Measurements from ENCODE around the gene MS4A6A. TPM values are rescaled to one million over a fixed set of nuclear protein-coding genes. Genes with fewer than 3 reads are reported as not detected.

The MS4A6A gene, protein sequence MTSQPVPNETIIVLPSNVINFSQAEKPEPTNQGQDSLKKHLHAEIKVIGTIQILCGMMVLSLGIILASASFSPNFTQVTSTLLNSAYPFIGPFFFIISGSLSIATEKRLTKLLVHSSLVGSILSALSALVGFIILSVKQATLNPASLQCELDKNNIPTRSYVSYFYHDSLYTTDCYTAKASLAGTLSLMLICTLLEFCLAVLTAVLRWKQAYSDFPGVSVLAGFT
- total RNA-seq = not detected in 2 replicates

DNA sequence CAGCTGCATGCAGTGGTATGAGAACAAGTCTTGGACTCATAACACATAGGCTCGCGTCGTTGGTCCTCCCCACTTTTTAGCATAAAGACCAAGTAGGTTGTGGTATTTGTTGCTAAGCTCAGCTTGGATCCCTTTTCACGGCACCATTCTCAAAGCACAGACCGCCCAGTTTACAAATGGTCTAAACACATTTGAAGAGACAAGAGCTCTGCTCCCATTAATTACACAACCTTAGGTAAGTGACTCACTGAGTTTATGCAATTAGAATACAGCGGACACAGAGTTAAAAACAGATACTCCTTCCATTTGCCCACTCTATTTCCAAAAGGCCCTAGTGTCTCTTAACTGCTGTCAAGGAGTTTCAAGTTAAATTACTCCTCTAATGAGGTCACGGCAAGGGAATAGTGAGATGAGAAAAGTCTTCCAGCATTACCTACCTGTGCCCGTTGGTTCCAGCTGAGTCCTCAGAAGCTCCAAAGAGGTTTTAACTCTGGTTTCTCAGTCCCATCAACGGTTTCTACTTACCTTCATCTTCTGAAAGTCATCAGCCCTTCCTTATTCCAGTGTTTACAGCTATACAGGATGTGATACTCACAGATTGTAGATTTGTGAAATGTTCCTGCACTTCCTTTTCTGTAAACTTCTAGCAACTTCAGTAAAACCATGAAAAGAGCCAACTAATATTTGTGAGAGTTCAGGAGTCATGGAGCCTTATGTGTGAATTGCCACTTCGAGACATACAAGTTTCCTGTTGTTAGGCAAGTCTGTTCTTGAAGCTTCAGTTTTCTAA lies at the start of gene MS4A6A:
Gene MS4A6A, minus strand, starts transcription at position 543 of the 790 bp plus-strand sequence. CDS start 1,356 bp downstream, outside the sequence.

Other genes starting within 250 kb of the MS4A6A start
- gene OOSP1, start 244.7 kb downstream of the MS4A6A start, total RNA-seq = not detected in 2 replicates
- gene OOSP4A, start 219.1 kb downstream of the MS4A6A start, total RNA-seq = not detected in 2 replicates
- not detected in 2 replicates for gene OOSP4B, start 165.9 kb downstream of the MS4A6A start, total RNA-seq
- gene OOSP2, start 142.7 kb downstream of the MS4A6A start, total RNA-seq = not detected in 2 replicates
- not detected in 2 replicates for gene MS4A3, start 126.4 kb downstream of the MS4A6A start, total RNA-seq
- not detected in 2 replicates for gene MS4A2, start 94.4 kb downstream of the MS4A6A start, total RNA-seq
- not detected in 2 replicates for gene MS4A4E, start 60.1 kb upstream of the MS4A6A start, total RNA-seq
- not detected in 2 replicates for gene MS4A4A, start 97.6 kb upstream of the MS4A6A start, total RNA-seq
- gene MS4A6E, start 144.2 kb upstream of the MS4A6A start, total RNA-seq = not detected in 2 replicates
- gene MS4A7, start 195.4 kb upstream of the MS4A6A start, total RNA-seq = not detected in 2 replicates
- not detected in 2 replicates for gene MS4A14, start 213.4 kb upstream of the MS4A6A start, total RNA-seq
- gene MS4A5, start 246.5 kb upstream of the MS4A6A start, total RNA-seq = not detected in 2 replicates

Data from hair follicular keratinocyte (primary cell).